Stimulated activated CD4-positive, alpha-beta T cell treated with anti-CD3 and anti-CD28 coated beads, Interleukin-4, amount 100 ng/mL, for 48 hours (primary cell): ENCODE data around the gene FOXE3.

ENCODE experiments used
- DNase-seq, 2 donors: peaks; one replicate each; pipeline ENCODE4 v3.0.0-alpha.2; 2020; ENCODE audit warnings: low read depth in 2 of 2

Gene FOXE3

DNA sequence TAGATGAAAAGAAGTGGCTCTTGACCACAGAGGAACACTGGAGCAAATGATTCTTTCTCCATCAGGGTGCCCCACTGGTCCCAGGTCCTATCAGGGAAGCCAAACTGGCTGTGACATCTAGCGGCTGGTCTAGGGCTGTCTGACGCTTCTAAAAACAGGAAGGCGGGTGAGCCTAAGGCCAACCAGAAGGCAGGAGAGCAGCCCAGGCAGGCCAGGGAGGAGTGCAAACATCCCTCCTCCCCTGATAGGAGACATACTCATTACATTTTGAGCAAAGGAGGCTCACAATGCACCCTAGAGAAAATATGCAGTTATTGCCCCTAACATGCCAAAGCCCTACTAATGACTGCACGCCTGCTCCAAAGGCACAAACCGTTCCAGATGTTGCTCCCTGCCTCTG lies 10.4 kb upstream of the FOXE3 start:
- no peak for DNase-seq

DNA sequence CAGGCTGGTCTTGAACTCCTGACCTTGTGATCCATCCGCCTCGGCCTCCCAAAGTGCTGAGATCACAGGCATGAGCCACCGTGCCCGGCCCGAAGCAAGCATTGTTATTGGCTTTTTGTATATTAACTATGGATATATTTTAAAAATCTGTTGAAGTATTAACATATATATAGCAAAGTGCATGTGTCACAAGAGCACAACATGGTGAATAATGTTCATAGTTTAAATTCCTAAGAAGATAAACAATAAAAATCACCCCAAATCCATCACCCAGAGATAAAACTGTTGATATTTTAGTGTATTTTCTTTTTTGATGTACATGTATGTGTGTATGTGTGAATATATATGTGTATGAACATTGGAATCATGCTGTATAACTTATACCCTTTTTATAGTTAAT lies 9.1 kb upstream of the FOXE3 start:
- DNase-seq, result no peak

DNA sequence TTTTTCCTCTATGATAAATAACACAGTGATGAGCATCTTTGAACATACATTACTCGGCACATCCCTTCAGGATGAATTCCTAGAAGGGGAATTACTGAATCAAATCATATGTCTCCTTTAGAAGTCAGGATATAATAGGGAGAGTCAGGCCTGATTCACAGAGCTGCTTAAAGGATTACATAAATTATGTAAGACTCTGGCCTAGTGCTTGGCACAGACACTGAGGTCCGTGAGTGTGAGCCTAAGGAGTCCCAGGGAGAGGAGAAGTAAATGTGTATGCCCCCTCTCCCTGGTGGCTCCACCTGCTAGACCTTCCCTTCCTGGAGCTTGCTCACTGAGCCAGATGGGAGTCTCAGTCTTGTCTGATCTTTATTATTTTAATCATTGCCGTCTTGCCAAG lies 8.6 kb upstream of the FOXE3 start:
- DNase-seq, result no peak

DNA sequence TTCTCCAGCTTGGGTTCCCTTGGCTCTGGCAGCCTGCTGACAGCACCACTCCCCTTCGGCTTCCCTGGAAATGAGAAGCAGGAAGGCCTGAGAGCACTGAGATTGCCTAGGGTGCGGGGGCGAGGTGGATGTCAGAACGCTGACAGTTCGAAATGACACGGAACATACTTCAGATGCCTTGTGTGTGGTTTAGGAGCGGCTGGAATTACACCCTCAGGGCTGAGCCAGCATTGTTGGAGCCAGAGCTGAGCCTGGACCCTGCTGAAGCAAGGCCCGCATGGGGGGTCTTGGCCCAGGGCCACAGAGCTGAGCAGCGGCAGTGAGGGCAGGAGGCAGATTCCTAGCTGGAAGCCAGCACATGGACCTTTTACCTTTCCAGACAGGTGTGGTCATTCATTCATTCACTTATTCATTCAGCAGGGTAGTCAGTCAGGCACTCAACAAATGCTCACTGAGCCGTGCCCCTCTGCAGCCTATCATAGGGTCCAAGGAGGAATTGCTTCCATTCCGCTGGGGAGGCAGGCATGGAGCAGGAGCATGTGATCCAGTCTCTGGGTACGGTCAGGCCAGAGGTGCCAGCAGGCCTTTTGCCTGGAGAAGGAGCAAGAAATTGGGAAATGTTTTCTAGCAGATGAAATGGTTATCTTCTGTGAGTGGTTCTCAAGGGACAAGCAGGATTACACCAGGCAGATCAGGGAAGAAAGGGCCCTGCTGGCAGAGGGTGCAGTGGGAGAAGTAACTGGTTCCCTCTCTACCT lies 6.6 kb upstream of the FOXE3 start:
- no peak for DNase-seq

DNA sequence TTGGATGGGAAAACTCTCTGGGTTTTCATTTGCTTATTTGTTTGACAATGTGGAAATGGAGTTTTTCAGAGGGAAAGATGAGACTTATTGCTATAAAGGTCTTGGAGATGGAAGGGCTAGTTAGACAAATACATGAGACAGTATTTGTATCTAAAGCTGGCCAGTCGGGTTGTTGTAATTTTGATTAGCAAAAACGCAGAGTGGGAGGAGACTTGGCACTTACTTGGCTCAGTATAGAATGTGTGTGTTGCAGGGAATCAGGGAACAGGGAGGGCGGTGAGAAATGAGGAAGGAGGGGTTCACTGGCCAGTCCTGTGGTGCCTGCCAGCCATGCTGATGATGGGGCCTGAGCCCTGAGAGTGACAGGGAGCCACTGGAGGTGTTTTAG lies 6.0 kb upstream of the FOXE3 start:
- DNase-seq, result no peak

DNA sequence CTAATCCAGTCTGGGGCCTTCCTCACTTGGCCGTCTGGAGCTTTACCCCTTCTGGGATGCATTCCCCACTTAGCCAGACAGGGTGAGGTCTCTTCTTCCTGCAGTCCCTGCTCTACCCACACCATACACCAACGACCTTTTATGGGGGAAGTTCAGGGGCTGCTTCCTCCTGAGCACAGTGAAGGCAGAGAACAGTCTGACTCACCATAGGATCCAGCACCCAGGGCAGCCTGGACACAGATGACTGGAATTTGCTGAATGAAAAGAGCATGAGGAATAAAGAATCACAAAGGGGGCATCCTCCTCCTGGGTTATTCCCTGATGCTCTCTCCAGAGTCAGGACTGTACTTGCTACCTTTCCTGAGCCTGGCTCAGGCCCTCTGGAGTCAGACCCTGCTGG lies 4.6 kb upstream of the FOXE3 start:
- DNase-seq, result no peak

DNA sequence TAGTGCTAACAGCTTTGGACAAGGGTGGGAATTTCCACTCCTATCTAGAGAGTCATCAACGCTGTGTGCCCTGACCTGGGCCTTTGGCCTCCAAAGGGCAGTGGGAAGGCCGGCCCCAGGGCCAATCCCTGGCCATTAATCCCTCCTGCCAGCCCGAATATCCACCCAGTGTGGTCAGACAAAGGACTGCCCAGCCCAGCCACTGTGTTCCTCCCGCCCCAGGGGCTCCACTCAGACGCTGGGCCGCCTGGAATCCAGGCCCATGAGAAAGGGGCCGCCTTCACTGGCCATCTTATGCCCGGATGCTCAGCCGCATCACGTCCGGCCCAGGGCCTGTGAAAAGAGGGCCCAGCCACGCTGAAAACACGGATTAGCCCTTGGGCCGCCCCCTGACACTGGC lies 3.6 kb upstream of the FOXE3 start:
- no peak for DNase-seq

DNA sequence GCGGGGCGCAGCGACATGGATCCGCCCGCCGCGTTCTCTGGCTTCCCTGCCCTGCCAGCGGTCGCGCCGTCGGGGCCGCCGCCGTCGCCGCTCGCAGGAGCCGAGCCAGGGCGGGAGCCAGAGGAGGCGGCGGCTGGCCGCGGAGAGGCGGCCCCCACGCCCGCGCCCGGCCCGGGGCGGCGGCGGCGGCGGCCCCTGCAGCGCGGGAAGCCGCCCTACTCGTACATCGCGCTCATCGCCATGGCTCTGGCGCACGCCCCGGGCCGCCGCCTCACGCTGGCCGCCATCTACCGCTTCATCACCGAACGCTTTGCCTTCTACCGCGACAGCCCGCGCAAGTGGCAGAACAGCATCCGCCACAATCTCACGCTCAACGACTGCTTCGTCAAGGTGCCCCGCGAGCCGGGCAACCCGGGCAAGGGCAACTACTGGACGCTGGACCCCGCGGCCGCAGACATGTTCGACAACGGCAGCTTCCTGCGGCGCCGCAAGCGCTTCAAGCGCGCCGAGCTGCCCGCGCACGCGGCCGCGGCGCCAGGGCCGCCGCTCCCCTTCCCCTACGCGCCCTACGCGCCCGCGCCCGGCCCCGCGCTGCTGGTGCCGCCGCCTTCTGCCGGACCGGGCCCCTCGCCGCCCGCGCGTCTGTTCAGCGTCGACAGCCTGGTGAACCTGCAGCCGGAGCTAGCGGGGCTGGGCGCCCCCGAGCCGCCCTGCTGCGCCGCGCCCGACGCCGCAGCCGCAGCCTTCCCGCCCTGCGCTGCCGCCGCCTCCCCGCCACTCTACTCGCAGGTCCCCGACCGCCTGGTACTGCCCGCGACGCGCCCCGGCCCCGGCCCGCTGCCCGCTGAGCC lies 459 bp downstream of the FOXE3 start:
- DNase-seq, result no peak

DNA sequence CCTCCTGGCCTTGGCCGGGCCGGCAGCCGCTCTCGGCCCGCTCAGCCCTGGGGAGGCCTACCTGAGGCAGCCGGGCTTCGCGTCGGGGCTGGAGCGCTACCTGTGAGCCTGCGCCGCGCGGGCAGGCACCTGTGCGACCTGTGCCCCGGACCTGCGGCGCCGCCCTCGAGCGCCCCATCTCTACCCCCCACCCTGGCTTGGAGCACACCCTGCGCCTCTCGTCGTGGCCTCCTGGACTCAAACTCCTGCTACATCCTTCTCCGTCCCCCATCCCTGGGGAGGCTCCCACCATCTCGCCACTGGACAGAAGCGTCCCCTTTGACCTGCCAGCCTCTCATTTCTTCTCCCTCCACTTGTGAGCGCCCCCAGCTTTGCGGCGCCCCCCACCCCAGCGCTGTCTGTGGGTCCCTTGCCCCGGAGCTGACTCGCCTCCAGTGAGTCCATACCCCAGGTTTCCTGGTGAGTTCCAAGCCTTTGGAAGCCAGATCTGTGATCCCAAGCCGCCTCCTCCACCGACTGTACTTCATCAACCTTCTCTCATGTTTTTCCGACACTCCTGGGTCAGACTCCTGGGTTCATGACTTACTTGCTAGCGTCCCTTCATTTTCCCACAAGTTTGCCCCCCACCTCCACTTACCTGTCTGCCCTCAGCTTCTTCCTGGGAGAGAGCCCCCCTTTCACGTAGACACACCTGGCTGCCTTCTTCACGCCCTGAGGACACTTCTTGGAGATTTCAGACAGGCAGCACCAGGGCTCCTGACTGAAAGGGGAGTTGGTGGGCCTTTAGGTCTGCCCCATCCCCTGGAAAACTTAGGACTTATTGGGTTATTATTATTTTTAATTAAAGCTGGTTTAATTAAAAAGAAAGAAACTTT lies 1.3 kb downstream of the FOXE3 start:
- DNase-seq, result no peak

DNA sequence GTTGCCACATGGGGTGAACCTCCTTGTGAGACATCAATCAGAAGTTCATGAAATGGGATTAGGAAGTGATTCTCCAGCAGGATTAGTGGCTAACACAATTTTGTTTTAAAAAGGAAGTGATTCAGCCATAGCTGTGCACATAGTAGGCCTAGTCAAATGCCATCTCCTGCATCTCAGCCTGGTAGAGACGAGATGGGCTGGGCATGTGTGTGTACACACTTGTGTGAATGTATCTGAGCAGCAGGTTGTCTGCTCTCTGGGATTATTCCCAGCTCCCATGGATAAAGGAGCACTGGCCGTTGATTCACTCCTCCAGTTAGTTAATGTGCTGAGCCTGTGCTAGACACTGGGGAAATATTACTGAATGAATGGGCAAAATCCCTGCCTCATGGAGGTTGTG lies 2.0 kb downstream of the FOXE3 start:
- no peak for DNase-seq

DNA sequence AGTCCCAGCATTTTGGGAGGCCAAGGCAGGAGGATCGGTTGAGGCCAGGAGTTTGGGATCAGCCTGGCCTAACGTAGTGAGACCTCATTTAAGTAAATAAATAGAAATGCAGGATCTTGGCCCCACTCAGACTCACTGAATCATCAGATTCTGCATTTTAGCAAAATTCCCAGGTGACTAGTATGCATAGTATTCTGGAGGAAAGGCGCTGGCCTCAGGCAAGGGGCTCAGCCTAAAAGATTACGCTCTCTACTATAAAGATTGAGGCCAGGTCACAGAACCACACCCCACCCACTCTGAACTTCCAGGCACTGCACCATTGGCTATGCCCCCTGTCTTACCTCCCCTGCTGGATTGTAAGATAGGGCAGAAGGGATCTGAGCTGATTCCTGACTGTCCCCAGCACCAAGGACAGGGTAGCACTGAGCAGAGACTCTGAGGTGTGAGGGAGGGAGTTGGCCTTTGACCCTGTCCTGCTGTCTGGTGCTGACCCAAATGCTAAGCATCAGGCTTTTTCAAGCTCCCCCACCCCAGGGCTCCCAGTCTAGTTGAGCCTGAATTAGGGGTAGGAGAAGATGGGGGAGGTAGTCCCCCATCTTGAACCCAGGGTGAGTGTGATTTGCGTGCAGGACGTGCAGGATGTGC lies 2.7 kb downstream of the FOXE3 start:
- DNase-seq, result no peak

DNA sequence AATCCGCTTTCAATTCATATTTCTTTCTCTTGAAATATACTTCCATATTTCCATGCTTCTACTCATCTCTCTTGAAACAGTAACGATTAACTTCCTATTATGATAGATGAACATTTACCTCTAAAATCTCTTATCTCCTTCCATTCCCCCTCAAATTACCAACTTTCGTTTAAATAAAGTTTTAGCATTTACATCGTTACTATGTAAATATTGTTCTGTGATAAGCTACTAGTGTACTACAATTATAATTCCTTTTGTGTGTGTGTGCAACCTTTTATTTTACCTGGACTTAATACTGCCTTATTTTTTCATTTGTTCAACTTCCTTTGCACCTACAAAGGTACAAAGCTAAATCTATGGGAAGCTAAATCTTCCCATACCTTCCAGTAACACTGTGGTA lies 4.5 kb downstream of the FOXE3 start:
- DNase-seq, result no peak

DNA sequence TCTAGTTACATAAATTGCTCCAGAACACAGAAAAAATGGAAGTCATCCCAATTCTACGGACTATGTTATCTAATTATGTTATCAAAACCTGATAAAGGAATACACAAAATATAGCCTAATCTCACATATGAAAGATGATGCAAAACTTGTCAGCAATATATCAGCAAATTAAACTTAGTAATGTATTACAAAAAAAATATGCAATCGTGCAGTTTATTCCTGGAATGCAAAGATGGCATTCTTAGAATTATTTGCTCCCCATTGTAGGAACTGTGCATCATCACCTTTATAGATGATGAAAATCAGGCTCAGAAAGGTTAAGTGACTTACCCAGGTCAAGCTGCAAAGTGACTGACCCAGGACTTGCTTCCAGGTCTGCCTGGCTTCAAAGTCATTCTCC lies 7.8 kb downstream of the FOXE3 start:
- DNase-seq, result no peak

DNA sequence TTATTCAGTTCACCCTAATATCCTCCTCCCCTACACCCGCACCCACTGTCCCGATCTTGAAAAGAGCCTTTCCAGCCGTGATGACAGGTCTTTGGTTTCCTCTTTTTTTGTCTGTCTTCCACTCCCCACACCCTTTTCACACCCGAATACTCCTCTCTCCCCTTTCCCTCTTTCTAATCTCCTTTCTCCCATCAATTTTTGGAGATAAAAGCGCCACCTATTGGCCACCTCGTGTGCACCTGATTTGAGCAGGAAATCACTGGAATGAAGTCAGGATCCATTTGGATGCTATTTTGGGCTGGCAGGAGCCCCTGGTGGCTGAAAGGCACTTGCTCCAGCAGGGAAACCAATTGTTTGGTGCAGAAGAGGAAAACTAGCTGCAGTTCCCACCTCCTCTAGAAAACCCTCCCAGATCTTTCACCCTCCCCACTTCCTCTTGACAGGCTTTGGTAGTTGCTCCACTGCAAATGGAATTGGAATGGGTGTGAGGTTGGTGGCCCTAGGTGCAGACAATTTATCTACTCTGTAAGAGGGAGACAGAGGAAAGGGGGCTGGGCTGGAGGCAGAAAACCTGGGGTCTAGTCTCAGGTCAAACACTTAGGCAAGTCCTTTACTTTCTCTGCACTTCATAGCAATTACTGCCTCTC lies 8.4 kb downstream of the FOXE3 start:
- no peak for DNase-seq

DNA sequence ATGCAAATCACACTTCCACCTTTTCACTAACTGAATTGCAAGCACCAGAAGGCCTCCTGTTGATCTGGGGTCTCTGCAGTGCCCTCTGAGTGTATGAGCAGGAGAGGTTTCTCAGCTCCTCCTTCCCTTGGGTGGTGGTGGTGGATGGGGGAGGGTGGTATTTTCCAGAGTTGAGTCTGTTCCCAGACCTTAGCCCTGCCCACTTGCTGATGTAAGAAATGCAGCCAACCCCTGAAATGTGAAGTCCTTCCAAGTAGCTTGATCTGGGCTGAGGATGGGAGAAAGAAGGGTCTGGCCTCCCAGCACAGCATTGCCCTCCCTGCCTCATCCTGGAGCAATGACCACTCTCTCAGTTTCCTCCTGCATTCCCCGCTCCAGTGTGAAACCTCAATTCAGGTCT lies 15.4 kb downstream of the FOXE3 start:
- DNase-seq, result no peak

DNA sequence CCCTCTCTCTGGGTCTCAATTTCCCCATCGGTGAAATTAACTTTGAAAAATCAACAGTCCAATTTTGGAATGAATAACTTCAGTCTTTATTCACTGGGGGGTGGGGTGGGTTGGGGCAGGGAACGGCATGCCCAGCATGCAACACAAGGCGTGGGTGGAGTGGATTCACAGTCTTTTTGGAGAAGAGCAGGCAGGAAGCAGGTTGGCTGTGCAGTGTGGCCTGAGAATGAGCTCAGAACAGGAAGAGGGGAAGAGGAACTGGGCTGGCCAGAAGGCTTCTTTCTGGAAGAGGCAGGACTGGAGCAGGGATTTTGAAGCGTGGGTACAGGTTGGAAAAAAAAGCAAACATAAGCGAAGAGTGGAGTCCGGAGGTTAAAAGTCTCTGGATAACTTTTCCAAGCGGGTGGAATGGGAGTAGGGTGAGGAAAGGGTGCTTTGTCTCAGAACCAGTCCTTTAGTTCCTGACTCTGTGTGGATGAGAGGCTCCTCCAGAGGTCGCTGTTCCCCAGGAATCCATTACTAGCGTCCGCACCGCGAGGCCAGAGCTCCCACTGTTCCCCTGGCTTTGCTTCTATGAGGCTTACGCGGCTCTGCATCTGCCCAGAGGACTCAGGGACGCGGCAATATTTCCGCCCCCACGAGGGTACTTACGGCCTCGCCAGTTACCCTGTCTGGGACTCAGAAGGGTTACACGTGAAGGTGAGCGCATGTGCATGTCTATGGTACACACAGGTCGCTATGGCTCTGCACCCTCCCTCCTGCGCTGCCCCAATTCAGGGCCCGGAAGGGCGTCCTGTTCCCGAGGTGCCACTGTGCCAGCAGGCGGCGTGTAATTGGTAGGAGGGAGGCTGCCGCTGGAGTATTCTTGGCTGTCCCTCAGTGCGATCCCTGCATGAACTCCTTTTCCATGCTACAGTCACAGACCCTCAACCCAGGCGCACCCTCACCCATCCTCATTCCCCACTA lies 16.3 kb downstream of the FOXE3 start:
- peak; percentile 53 to 58 for DNase-seq

DNA sequence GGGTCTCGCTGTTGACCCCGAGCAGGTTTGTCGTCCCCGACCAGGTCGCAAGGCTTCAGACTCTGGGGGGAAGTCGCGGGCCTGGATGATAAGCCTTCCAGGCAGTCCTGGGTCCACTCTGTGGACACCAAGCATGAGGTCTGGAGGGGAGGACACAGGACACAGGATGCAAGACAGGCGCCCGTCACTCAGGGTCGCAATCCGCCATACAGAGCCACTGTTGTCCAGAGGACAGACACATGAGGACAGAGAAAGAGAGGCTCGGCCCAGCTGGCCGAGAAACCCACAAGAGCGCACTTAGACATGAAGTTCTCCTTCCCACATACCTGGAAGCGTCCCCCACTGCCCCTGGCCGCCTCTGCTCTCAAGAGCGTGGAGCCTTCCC lies 16.9 kb downstream of the FOXE3 start:
- no peak for DNase-seq

DNA sequence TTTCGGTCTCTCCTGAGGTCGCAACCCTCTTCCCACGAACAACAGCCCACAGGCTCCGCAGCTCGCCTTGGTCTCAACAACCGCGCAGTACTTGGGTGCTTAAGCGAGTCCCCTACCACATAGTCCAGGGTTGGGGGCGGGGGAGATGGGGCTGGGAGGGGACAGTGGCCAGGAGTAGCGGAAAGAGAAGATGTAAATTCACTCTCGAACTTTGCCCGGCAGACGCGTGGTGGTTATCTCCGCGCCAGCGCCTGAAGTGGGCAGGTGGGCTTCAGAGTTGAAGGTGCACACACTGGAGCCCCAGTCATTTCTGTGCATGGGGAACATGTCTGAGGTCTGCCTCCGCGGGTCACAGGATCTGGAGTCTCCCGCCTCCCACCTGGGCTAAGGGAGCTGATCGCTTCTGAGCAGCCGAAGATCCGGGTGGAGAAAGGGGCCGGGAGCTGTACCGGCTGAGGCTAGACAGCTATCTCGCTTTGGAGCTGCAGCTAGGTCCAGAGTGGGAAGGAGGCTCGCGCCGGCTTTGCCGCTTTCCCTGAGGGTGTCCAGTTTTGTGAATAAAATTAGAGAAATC lies 17.5 kb downstream of the FOXE3 start:
- DNase-seq, result no peak

DNA sequence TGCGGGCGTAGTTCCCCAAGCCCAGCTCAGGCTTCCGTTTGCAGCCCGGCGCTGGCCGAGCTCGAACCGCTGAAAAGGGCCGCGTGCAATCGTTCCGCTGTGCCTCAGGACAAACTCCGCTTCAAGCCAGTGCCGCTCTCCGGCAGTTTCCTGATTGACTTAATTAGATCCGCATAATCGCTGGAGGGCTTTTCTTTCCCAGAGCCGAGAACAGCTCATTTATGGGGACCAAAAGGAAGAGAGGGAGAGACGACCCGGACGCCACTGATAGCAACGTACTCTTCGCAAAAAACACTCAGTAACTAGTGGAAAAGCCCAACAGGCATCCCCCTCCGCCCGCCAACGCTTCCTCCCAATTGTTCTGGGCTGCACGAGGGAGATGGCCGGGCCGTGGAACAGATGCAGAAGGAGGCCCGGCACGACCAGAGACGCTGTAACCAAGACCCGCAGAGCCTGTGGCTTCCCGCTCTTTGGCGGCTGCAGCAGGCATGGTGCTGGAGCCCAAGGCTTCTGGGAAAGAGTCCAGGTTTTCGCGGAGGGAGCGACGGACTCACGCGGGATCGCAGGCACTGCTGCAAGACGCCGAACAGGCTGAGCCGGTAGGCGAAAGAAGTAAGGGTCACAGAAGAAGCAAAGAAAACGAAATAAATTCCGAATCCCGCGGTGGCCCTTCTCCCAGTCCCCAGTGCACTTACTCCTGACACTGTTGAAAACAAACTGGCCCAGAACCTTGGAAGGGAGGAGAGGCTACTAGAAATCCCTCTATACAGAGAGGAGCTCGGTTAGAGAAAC lies 18.2 kb downstream of the FOXE3 start:
- no peak for DNase-seq
